ENCODE data around the gene CLDN18.

GRCh38 chr3:138049157-138049919 is 39.4 kb downstream of the CLDN18 start:
- TF ChIP-seq, protein P1, sequence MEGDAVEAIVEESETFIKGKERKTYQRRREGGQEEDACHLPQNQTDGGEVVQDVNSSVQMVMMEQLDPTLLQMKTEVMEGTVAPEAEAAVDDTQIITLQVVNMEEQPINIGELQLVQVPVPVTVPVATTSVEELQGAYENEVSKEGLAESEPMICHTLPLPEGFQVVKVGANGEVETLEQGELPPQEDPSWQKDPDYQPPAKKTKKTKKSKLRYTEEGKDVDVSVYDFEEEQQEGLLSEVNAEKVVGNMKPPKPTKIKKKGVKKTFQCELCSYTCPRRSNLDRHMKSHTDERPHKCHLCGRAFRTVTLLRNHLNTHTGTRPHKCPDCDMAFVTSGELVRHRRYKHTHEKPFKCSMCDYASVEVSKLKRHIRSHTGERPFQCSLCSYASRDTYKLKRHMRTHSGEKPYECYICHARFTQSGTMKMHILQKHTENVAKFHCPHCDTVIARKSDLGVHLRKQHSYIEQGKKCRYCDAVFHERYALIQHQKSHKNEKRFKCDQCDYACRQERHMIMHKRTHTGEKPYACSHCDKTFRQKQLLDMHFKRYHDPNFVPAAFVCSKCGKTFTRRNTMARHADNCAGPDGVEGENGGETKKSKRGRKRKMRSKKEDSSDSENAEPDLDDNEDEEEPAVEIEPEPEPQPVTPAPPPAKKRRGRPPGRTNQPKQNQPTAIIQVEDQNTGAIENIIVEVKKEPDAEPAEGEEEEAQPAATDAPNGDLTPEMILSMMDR (IDR thresholded peaks at IDR 0.05; ENCODE audit: borderline replicate concordance, extremely low read depth, low read length, poor library complexity, severe bottlenecking): no peak
- TF ChIP-seq EZH2 (IDR thresholded peaks at IDR 0.05; ENCODE audit: borderline replicate concordance, low read depth, low read length, severe bottlenecking): no peak

Data from DND-41 (cell line).